SK-N-MC (cell line): ENCODE results near the gene TAS2R38.

Experiments used
- DNase-seq: peaks from one replicate; pipeline ENCODE4 v3.0.0-alpha.2; 2011; ENCODE audit warnings: low read depth, low spot score
- H3K27ac ChIP-seq: fragments of 200-600 bp; sonication (generic); 2 replicates; pipeline ENCODE4 v1.5.1; 2016; ENCODE audit warnings: mixed run types
- H3K36me3 ChIP-seq: fragments of 200-600 bp; sonication (generic); 2 replicates; pipeline ENCODE4 v1.6.1; 2017; ENCODE audit warnings: antibody characterized with exemption, low read length, mixed read lengths; ENCODE audit not compliant: insufficient read depth
- H3K4me3 ChIP-seq: fragments of 200-600 bp; sonication (generic); 2 replicates; pipeline ENCODE4 v1.5.1; 2016
- H3K9ac ChIP-seq: fragments of 200-600 bp; sonication (generic); 2 replicates; pipeline ENCODE4 v1.8.0; 2017; ENCODE audit warnings: mixed run types, mixed read lengths; ENCODE audit not compliant: insufficient read length
- H3K9me3 ChIP-seq: fragments of 200-600 bp; sonication (generic); 2 replicates; pipeline ENCODE4 v1.6.1; 2017; ENCODE audit warnings: low read depth, mild to moderate bottlenecking, antibody characterized with exemption, low read length, moderate library complexity, mixed read lengths
- EZH2 ChIP-seq: fragments of 200-600 bp; sonication (generic); IDR thresholded peaks from one replicate; pipeline ENCODE4 v1.6.1; 2017; ENCODE audit warnings: antibody characterized with exemption
- FOXP2 ChIP-seq: optimal IDR thresholded peaks from 2 replicates; pipeline ENCODE3; 2011; ENCODE audit warnings: mild to moderate bottlenecking, moderate library complexity; ENCODE audit not compliant: insufficient read depth; ENCODE audit errors: extremely low read length, control extremely low read depth
- POLR2AphosphoS5 ChIP-seq: IDR thresholded peaks from 2 replicates; pipeline ENCODE4 v1.6.1; 2012; ENCODE audit warnings: mild to moderate bottlenecking, low read depth, low read length, borderline replicate concordance

TAS2R38 gene

DNA sequence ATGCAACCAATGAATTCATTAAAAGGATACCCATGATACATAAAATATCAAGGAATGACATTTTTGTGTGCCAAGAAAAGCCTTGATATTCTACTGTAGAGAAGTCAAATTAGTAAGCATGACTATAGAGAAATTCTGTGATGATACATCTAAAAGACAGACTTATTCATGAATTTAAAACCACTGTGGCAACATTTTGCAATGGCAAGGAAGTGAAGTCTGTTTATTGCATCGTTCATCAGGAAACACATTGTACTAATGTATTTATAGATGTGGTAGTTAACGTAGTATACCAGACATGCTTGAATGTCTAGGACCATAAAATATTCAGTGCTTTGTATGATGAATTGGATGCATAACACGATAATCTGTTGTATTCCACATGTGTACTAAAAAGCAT, 17.5 kb downstream of the TAS2R38 start:
- no peak for TF ChIP-seq FOXP2
- TF ChIP-seq POLR2AphosphoS5, result no peak
- TF ChIP-seq EZH2, result no peak
- Histone ChIP-seq H3K4me3 (no peak overlapping the region), H3K27ac (no peak overlapping the region), H3K36me3 (no peaks in the 10 kb centered on the region), H3K9ac (no peak overlapping the region), H3K9me3 (no peaks in the 10 kb centered on the region)
- DNase-seq, result no peak

GRCh38 chr7:141954334-141954733, 19.2 kb downstream of the TAS2R38 start:
- H3K27ac ChIP-seq, result no peak overlapping the region

DNA sequence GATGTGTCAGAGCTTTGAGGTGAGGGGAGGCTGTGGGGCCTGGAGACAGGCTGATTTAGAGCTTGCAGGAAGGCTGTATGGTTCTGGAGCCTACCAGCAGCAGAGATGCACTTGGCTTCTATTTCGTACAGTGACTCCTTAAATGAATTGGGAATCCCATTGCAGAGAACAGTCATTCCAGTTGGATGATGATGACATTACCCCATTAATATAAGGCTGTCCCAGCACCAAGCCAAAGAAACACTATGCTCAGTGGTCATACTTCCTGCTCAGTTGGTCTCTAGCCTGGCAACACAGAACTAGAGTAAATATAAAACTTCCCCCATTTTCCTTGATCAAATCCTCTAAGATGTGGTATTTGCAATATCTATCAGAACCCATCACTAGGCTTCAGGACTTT, 21.1 kb downstream of the TAS2R38 start:
- TF ChIP-seq FOXP2 (no peak), POLR2AphosphoS5 (no peak), EZH2 (no peak)
- Histone ChIP-seq H3K36me3 (no peaks in the 10 kb centered on the region), H3K27ac (no peak overlapping the region), H3K9me3 (no peaks in the 10 kb centered on the region), H3K4me3 (no peak overlapping the region), H3K9ac (no peak overlapping the region)
- DNase-seq, result no peak

More at GRCh38 chr7:141954334-141954733, 19.2 kb downstream of the TAS2R38 start:
- H3K36me3 ChIP-seq, result no peaks in the 10 kb centered on the region
- no peak overlapping the region for H3K9ac ChIP-seq
- TF ChIP-seq EZH2 (no peak), FOXP2 (no peak), POLR2AphosphoS5 (no peak)
- H3K9me3 ChIP-seq, result no peaks in the 10 kb centered on the region
- no peak overlapping the region for H3K4me3 ChIP-seq
- no peak for DNase-seq

DNA sequence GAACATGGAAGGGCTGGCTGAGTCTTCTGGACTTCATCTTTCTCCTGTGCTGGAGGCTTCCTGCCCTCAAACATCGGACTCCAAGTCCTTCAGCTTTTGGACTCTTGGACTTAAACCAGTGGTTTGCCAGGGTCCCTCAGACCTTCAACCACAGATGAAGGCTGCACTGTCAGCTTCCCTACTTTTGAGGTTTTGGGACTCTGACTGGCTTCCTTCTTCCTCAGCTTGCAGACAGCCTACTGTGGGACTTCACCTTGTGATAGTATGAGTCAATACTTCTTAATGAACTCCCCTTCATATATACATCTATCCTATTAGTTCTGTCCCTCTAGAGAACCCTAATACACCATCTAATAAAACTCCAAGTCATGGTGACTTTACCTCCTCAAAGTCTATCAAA, 22.8 kb downstream of the TAS2R38 start:
- no peak overlapping the region for H3K9ac ChIP-seq
- no peak for DNase-seq
- no peaks in the 10 kb centered on the region for H3K36me3 ChIP-seq
- no peak overlapping the region for H3K4me3 ChIP-seq
- TF ChIP-seq FOXP2 (no peak), POLR2AphosphoS5 (no peak), EZH2 (no peak)
- H3K9me3 ChIP-seq, result no peaks in the 10 kb centered on the region
- no peak overlapping the region for H3K27ac ChIP-seq

DNA sequence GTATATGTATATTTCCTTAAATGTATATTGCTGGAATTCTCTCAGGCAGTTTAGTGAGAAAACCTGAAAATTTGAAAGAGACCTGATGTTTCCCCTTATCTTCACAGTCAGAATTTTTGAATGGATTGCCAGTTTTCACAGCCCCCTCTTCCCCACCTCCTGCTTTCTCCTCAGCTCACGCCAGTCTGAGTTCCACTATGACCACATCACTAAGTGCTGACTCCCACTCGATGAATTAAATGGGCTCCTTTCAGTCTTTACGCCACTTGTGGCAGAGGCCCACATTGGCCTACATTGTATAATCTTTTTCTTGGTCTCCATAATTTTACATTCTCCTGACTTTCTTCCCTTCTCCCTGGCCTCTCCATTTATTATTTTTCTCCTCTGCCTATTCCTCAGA, 23.7 kb downstream of the TAS2R38 start:
- Histone ChIP-seq H3K4me3 (no peak overlapping the region), H3K27ac (no peak overlapping the region), H3K9me3 (no peaks in the 10 kb centered on the region), H3K36me3 (no peaks in the 10 kb centered on the region), H3K9ac (no peak overlapping the region)
- DNase-seq, result no peak
- TF ChIP-seq FOXP2, result no peak
- no peak for TF ChIP-seq EZH2
- no peak for TF ChIP-seq POLR2AphosphoS5

- DNase-seq, result no peak
- Histone ChIP-seq H3K27ac (no peak overlapping the region), H3K36me3 (no peaks in the 10 kb centered on the region), H3K9ac (no peak overlapping the region), H3K9me3 (no peaks in the 10 kb centered on the region), H3K4me3 (no peak overlapping the region)
- no peak for TF ChIP-seq EZH2
- no peak for TF ChIP-seq FOXP2
These were observed 24.1 kb downstream of the TAS2R38 start for GRCh38 chr7:141949451-141949850.

DNA sequence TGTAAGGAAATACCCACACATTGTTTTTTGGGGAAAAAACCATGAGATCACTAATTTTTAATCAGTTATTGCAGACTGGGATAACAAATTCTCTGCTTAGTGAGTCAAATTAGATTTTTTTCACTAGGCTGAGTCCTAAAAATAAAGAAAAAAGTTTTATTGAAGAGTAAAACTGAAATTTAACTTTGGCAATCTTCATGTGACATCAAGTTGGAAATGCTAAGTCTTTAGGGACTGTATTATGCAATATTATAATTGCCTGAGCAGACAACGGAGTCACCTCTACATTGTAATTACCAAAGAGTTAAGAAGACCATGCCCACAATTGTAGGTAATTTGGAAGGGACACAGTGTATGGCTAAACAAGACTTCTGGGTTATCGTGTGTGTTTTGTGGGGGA, 24.6 kb downstream of the TAS2R38 start:
- no peak for TF ChIP-seq EZH2
- no peak for TF ChIP-seq FOXP2
- no peak for TF ChIP-seq POLR2AphosphoS5
- Histone ChIP-seq H3K4me3 (no peak overlapping the region), H3K9me3 (no peaks in the 10 kb centered on the region), H3K36me3 (no peaks in the 10 kb centered on the region), H3K9ac (no peak overlapping the region), H3K27ac (no peak overlapping the region)
- DNase-seq, result no peak

GRCh38 chr7:141946796-141947195, 26.8 kb downstream of the TAS2R38 start, which contains the start of gene CLEC5A:
TSS of gene CLEC5A (minus strand) at chr7:141946974. CDS start at chr7:141946292, 682 bp downstream.
- H3K9ac ChIP-seq, result no peak within 1 kb of the TSS
- H3K4me3 ChIP-seq, result no peak within 1 kb of the TSS
- H3K36me3 ChIP-seq, result no peaks in the 10 kb centered on the region
- no peak within 1 kb of the TSS for H3K27ac ChIP-seq
- no peak for DNase-seq
- no peaks in the 10 kb centered on the region for H3K9me3 ChIP-seq
- TF ChIP-seq POLR2AphosphoS5, result no peak
- no peak for TF ChIP-seq EZH2
- TF ChIP-seq FOXP2, result no peak

DNA sequence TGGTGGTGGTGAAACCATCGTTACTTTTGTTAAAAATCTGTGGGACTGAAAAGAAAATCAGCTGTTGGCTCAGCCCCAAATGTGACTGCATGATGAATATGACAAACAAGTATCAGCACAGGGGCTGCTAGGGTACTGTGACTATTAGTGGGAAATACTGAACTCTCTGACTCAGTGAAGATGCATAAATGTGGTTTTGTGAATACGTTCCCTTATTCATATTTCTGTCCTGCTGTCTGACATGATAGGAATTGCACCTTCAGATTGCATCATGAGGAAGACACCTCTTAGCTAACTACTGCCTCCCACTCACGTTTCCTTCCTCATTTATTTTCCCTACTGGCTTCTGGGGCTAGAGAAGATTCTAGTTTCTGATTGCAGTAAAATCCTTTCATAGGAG, 28.2 kb downstream of the TAS2R38 start:
- H3K9ac ChIP-seq, result no peak overlapping the region
- H3K27ac ChIP-seq, result no peak overlapping the region
- no peak for DNase-seq
- no peak for TF ChIP-seq POLR2AphosphoS5
- TF ChIP-seq EZH2, result no peak
- TF ChIP-seq FOXP2, result no peak
- H3K4me3 ChIP-seq, result no peak overlapping the region
- H3K36me3 ChIP-seq, result no peaks in the 10 kb centered on the region
- H3K9me3 ChIP-seq, result no peaks in the 10 kb centered on the region; the same call in 1 of the 2 replicates
